IMR-90 (cell line): Measurements from ENCODE around the gene SLC9A7. TPM values are rescaled to one million over a fixed set of nuclear protein-coding genes. Genes with fewer than 3 reads are reported as not detected.

ENCODE experiments used
- ATAC-seq: fragments of 200-7000 bp; cut with Tn5 transposase; 2 replicates; pipeline ENCODE4 v1.9.1; 2020; ENCODE audit warnings: low read depth, mild to moderate bottlenecking, moderate library complexity
- BruUV-seq: library from RNA; stranded (reverse); fragments of 400-500 nt; replicated peaks from 2 replicates; lab custom pipeline; 2021; lab: Mats Ljungman, UMichigan
- CTCF ChIA-PET: fragments of 300-600 bp; formaldehyde crosslinking; extraction: SDS; loops from one replicate; lab custom pipeline; 2021; ENCODE audit warnings: antibody characterized with exemption; lab: Yijun Ruan, JAX
- POLR2A ChIA-PET: fragments of 300-600 bp; sonication (Branson Sonifier 250); formaldehyde crosslinking; loops from one replicate; lab custom pipeline; 2022; ENCODE audit warnings: antibody characterized with exemption; ENCODE audit not compliant: unreplicated experiment; lab: Charles Lee
- DNase-seq: peaks from one replicate; pipeline ENCODE4 v3.0.0; 2013
- H2AFZ ChIP-seq: replicated peaks from 2 replicates; pipeline ENCODE3; 2013; ENCODE audit warnings: low read length, mild to moderate bottlenecking; ENCODE audit not compliant: poor library complexity
- H2AK5ac ChIP-seq: 2 replicates; pipeline ENCODE4 v1.6.1; 2013; ENCODE audit warnings: low read depth, low read length, inconsistent platforms
- H2AK9ac ChIP-seq: replicated peaks from 2 replicates; pipeline ENCODE3; 2013; ENCODE audit warnings: mild to moderate bottlenecking, low read depth, low read length, moderate library complexity; ENCODE audit not compliant: poor library complexity
- H2BK120ac ChIP-seq: 2 replicates; pipeline ENCODE4 v1.6.1; 2013; ENCODE audit warnings: low read depth, low read length, inconsistent platforms
- H2BK15ac ChIP-seq: 3 replicates; pipeline ENCODE4 v1.6.1; 2013; ENCODE audit warnings: low read depth, low read length, inconsistent platforms
- H2BK20ac ChIP-seq: 2 replicates; pipeline ENCODE4 v1.6.1; 2013; ENCODE audit warnings: low read depth, mild to moderate bottlenecking, inconsistent platforms, low read length, moderate library complexity
- H2BK5ac ChIP-seq: 2 replicates; pipeline ENCODE4 v1.6.1; 2013; ENCODE audit warnings: mild to moderate bottlenecking, low read depth, low read length, inconsistent platforms; ENCODE audit not compliant: poor library complexity, severe bottlenecking
- H3K14ac ChIP-seq: replicated peaks from 2 replicates; pipeline ENCODE4 v1.6.1; 2013; ENCODE audit warnings: low read depth, low read length, inconsistent platforms
- H3K18ac ChIP-seq: 2 replicates; pipeline ENCODE4 v1.6.1; 2013; ENCODE audit warnings: low read depth, low read length, control low read depth
- H3K23ac ChIP-seq: 2 replicates; pipeline ENCODE4 v1.6.1; 2013; ENCODE audit warnings: low read depth, low read length, inconsistent platforms
- H3K27ac ChIP-seq: 2 replicates; pipeline ENCODE4 v1.5.1; 2013; ENCODE audit warnings: mild to moderate bottlenecking, control low read depth, low read length; ENCODE audit not compliant: insufficient read depth
- H3K27me3 ChIP-seq: 2 replicates; pipeline ENCODE4 v1.6.1; 2013; ENCODE audit warnings: low read length; ENCODE audit not compliant: control insufficient read depth, insufficient read depth
- H3K36me3 ChIP-seq: 2 replicates; pipeline ENCODE4 v1.6.1; 2013; ENCODE audit warnings: low read length, mixed read lengths; ENCODE audit not compliant: control insufficient read depth, insufficient read depth
- H3K4ac ChIP-seq: 2 replicates; pipeline ENCODE4 v1.6.1; 2013; ENCODE audit warnings: low read depth, low read length, inconsistent platforms
- H3K4me1 ChIP-seq: 2 replicates; pipeline ENCODE4 v1.6.1; 2013; ENCODE audit warnings: low read length, mixed read lengths; ENCODE audit not compliant: control insufficient read depth, insufficient read depth
- H3K4me2 ChIP-seq: 2 replicates; pipeline ENCODE4 v1.6.1; 2013; ENCODE audit warnings: low read depth, mild to moderate bottlenecking, control low read depth, low read length, moderate library complexity
- H3K4me3 ChIP-seq: 2 replicates; pipeline ENCODE4 v1.5.1; 2013; ENCODE audit warnings: low read depth, mild to moderate bottlenecking, control low read depth, low read length, moderate library complexity; ENCODE audit not compliant: insufficient read depth
- H3K56ac ChIP-seq: 2 replicates; pipeline ENCODE4 v1.6.1; 2013; ENCODE audit warnings: low read length, inconsistent platforms; ENCODE audit not compliant: insufficient read depth; ENCODE audit errors: extremely low read depth
- H3K79me1 ChIP-seq, 2 experiments: 2 replicates each; pipeline ENCODE4 v1.6.1; 2013; ENCODE audit warnings: low read length in 2 of 2, inconsistent platforms in 1 of 2, low read depth in 1 of 2
- H3K9ac ChIP-seq: 2 replicates; pipeline ENCODE4 v1.6.1; 2013; ENCODE audit warnings: low read depth, low read length, control low read depth
- H3K9me1 ChIP-seq: 2 replicates; pipeline ENCODE4 v1.6.1; 2013; ENCODE audit warnings: low read length, inconsistent platforms; ENCODE audit not compliant: insufficient read depth
- H3K9me3 ChIP-seq: 2 replicates; pipeline ENCODE4 v1.6.1; 2013; ENCODE audit warnings: low read length; ENCODE audit not compliant: control insufficient read depth, insufficient read depth
- H4K20me1 ChIP-seq: 2 replicates; pipeline ENCODE4 v1.6.1; 2013; ENCODE audit warnings: low read length, inconsistent platforms; ENCODE audit not compliant: insufficient read depth
- H4K5ac ChIP-seq: 2 replicates; pipeline ENCODE4 v1.6.1; 2013; ENCODE audit warnings: mild to moderate bottlenecking, low read depth, low read length, control low read depth
- H4K8ac ChIP-seq, 2 experiments: 2 replicates each; pipeline ENCODE4 v1.6.1; 2013; ENCODE audit warnings: low read depth in 2 of 2, low read length in 2 of 2, control low read depth in 1 of 2, inconsistent platforms in 1 of 2
- H4K91ac ChIP-seq: 2 replicates; pipeline ENCODE4 v1.6.1; 2013; ENCODE audit warnings: low read depth, low read length, inconsistent platforms; ENCODE audit not compliant: insufficient read depth
- CEBPB ChIP-seq: IDR thresholded peaks from 2 replicates; pipeline ENCODE4 v1.6.1; 2012; ENCODE audit warnings: low read depth, low read length, improper control_type of control experiment
- CHD1 ChIP-seq: IDR thresholded peaks from 2 replicates; pipeline ENCODE4 v1.6.1; 2012; ENCODE audit warnings: low read depth, low read length, improper control_type of control experiment
- ELK1 ChIP-seq: fragments of 150-350 bp; IDR thresholded peaks from 2 replicates; pipeline ENCODE4 v1.6.1; 2016; ENCODE audit warnings: low read depth, mild to moderate bottlenecking, low read length, moderate library complexity, borderline replicate concordance
- FOS ChIP-seq: fragments of 150-350 bp; IDR thresholded peaks from 2 replicates; pipeline ENCODE4 v1.6.1; 2016; ENCODE audit warnings: low read depth, low read length
- MAFK ChIP-seq: IDR thresholded peaks from 2 replicates; pipeline ENCODE4 v1.6.1; 2012; ENCODE audit warnings: low read depth, low read length, improper control_type of control experiment
- MAZ ChIP-seq: IDR thresholded peaks from 2 replicates; pipeline ENCODE4 v1.6.1; 2012; ENCODE audit warnings: low read depth, mild to moderate bottlenecking, low read length, improper control_type of control experiment, moderate library complexity, borderline replicate concordance
- MXI1 ChIP-seq: IDR thresholded peaks from 2 replicates; pipeline ENCODE4 v1.6.1; 2012; ENCODE audit warnings: low read depth, mild to moderate bottlenecking, low read length, moderate library complexity, borderline replicate concordance
- NFE2L2 ChIP-seq: fragments of 150-350 bp; IDR thresholded peaks from 2 replicates; pipeline ENCODE4 v1.6.1; 2016; ENCODE audit warnings: low read depth, mild to moderate bottlenecking, low read length
- POLR2A ChIP-seq: IDR thresholded peaks from 2 replicates; pipeline ENCODE4 v1.6.1; 2012; ENCODE audit warnings: mild to moderate bottlenecking, low read depth, low read length
- RAD21 ChIP-seq: IDR thresholded peaks from 2 replicates; pipeline ENCODE4 v1.6.1; 2012; ENCODE audit warnings: low read length, improper control_type of control experiment
- RCOR1 ChIP-seq: IDR thresholded peaks from 2 replicates; pipeline ENCODE4 v1.6.1; 2012; ENCODE audit warnings: mild to moderate bottlenecking, low read length, improper control_type of control experiment; ENCODE audit not compliant: insufficient replicate concordance
- RFX5 ChIP-seq: IDR thresholded peaks from 2 replicates; pipeline ENCODE4 v1.8.0; 2012; ENCODE audit warnings: low read depth, mild to moderate bottlenecking, low read length, moderate library complexity
- SMC3 ChIP-seq: fragments of 150-350 bp; IDR thresholded peaks from 2 replicates; pipeline ENCODE4 v1.6.1; 2016; ENCODE audit warnings: low read depth, mild to moderate bottlenecking, antibody characterized with exemption, low read length, moderate library complexity
- USF2 ChIP-seq: fragments of 150-350 bp; IDR thresholded peaks from 2 replicates; pipeline ENCODE4 v1.6.1; 2017; ENCODE audit warnings: mild to moderate bottlenecking, antibody characterized with exemption, low read length, low read depth
- WGBS, 2 experiments: methylation state at CpG; one replicate each; pipeline versions ENCODE4 v1.1.5 to v1.1.7; 2013; ENCODE audit warnings: missing lambda C conversion rate in 2 of 2; ENCODE audit not compliant: insufficient read length in 1 of 2; ENCODE audit errors: extremely low coverage in 2 of 2; 5-methylcytosine and 5-hydroxymethylcytosine counted together
- dilution Hi-C: fragments of 300-500 bp; cut with HindIII; formaldehyde crosslinking; loops from one replicate; pipeline ENCODE4 v1.14.3; 2018; ENCODE audit warnings: low sequenced_read_pairs; ENCODE audit not compliant: unreplicated experiment
- in situ Hi-C: fragments of 300-500 bp; cut with MboI; formaldehyde crosslinking; loops from 3 replicates; pipeline ENCODE4 v1.14.3; 2019; ENCODE audit warnings: low sequenced_read_pairs, inconsistent platforms, mixed read lengths
- intact Hi-C: fragments of 100-400 bp; cut with micrococcal nuclease; formaldehyde crosslinking; loops from 2 replicates; pipeline ENCODE4 v1.10.0; 2022
- polyA plus RNA-seq, 3 experiments: library from polyadenylated mRNA; depleted of rRNA; stranded (reverse); fragments of >200 nt; gene quantifications; 2 replicates each; pipeline ENCODE4 v1.2.3, GENCODE V29; 2012; ENCODE audit warnings: low replicate concordance in 1 of 3
- total RNA-seq: library from RNA; depleted of rRNA; stranded (reverse); fragments of >200 nt; gene quantifications from 2 replicates; pipeline ENCODE4 v1.2.3, GENCODE V29; 2012

SLC9A7 gene
- total and polyA plus RNA-seq, 2 of the 4 experiments (the other 2 are of a cell fraction) = 14.4 to 76.4 TPM

- Histone ChIP-seq H2BK120ac (peak overlapping the region; percentile 19; the same call in 1 of the 2 replicates), H2AK9ac (no peak overlapping the region), H2BK20ac (peak overlapping the region; percentile 48; the same call in 1 of the 2 replicates), H4K91ac (no peak overlapping the region), H3K14ac (peak overlapping the region; percentile 64; the same call in 1 of the 2 replicates), H2AK5ac (no peak overlapping the region), H3K9me1 (peaks cover 6% of the 10 kb centered on the region; the same call in 1 of the 2 replicates), H3K23ac (peak overlapping the region; percentile 82; the same call in 1 of the 2 replicates), H3K9ac (no peak overlapping the region), H3K18ac (peak overlapping the region; percentile 70), H4K8ac (peak overlapping the region in 1 of 2 experiments; percentile 58; a peak in 2 of 4 replicates), H3K4ac (peak overlapping the region; percentile 29; the same call in 1 of the 2 replicates), H3K56ac (no peak overlapping the region), H3K79me1 (peaks cover 3 to 5% of the 10 kb centered on the region in 2 experiments; a peak in 3 of 4 replicates), H3K36me3 (no peaks in the 10 kb centered on the region), H2BK15ac (no peak overlapping the region; the same call in 2 of the 3 replicates), H2BK5ac (peak overlapping the region; percentile 5), H3K4me1 (peaks cover 14% of the 10 kb centered on the region), H3K27ac (peak overlapping the region; percentile 41; the same call in 1 of the 2 replicates), H2AFZ (no peak overlapping the region), H4K20me1 (no peaks in the 10 kb centered on the region), H4K5ac (no peak overlapping the region), H3K27me3 (no peaks in the 10 kb centered on the region), H3K4me3 (no peak overlapping the region), H3K4me2 (peak overlapping the region; percentile 8; the same call in 1 of the 2 replicates), H3K9me3 (no peaks in the 10 kb centered on the region)
- DNase-seq (no peak), ATAC-seq (no peak)
- ChIA-PET POLR2A (no interaction called here), CTCF (no interaction called here)
- in situ Hi-C loops = no loop called here
- intact Hi-C loops = loop anchor here (5.0 kb wide), 1 partner anchor 41 kb away; no protein-coding TSS in a partner anchor
- dilution Hi-C loops = no loop called here
- WGBS, 2 experiments = 50% methylated on average over 2 of the region's 10 CpGs; no CpG with 5 or more reads in 1 of the 2 experiments
- no TSS peak for BruUV-seq
- TF ChIP-seq RAD21 = no peak
- TF ChIP-seq CEBPB = no peak
- no peak for TF ChIP-seq FOS
- TF ChIP-seq MAZ = no peak
- no peak for TF ChIP-seq RCOR1
- no peak for TF ChIP-seq NFE2L2
- no peak for TF ChIP-seq POLR2A
- no peak for TF ChIP-seq CHD1
- no peak for TF ChIP-seq MXI1
- TF ChIP-seq RFX5 = no peak
- TF ChIP-seq SMC3 = no peak
- no peak for TF ChIP-seq USF2
- no peak for TF ChIP-seq ELK1
- TF ChIP-seq MAFK = no peak
These were observed 131.1 kb downstream of the SLC9A7 start for GRCh38 chrX:46627711-46628419.
